Astrocyte (in vitro differentiated cells and primary cell): ENCODE measurements around the gene VPS11.

Source experiments
- EZH2 ChIP-seq: IDR thresholded peaks from 2 replicates; pipeline ENCODE4 v1.6.1; 2012; ENCODE audit warnings: mild to moderate bottlenecking, low read length, inconsistent platforms; ENCODE audit not compliant: insufficient read depth
- TF ChIP-seq, protein P1 (sequence below): IDR thresholded peaks from 2 replicates; pipeline ENCODE4 v1.5.1; 2011; ENCODE audit warnings: low read depth, mild to moderate bottlenecking, inconsistent platforms, low read length, moderate library complexity; ENCODE audit not compliant: insufficient read depth

DNA sequence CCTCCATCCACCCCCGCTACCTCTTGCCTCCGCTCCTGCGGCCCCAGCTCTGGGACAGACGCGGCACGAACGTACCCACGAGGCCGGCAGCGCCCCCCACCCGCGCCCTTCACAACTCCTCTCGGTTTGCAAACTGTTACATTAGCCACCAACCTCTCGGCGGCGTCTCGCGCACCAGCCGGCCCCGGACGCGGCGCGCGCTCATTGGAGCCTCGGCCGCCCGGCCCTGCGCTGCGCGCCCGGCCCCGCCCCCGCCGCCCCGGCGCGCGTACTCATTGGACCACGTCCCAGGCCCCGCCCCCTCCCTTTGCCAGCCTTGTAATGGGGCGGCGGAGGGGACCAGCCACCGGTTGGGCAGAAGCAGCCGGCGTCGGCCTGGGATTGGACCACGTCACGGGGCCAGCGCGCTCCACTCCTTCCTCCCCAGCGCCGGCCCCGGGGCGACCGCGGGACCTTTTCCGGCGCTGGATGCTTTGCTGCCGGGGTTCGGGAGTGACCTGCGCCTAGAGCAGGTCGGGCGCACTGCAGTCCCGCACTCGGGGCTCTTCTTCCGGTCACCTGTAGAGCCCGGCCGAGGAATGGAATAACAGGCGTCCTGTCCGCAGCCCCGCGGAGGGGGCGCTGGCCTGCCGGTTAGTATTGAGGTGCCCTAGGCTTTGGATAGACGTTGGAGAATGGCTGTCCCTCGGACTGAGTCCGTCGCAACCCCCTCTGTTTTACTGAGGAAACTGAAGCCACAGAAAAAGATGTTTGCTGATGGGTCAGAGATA lies 10.4 kb upstream of the VPS11 start, which contains the start of gene HYOU1:
- TF ChIP-seq, protein P1, sequence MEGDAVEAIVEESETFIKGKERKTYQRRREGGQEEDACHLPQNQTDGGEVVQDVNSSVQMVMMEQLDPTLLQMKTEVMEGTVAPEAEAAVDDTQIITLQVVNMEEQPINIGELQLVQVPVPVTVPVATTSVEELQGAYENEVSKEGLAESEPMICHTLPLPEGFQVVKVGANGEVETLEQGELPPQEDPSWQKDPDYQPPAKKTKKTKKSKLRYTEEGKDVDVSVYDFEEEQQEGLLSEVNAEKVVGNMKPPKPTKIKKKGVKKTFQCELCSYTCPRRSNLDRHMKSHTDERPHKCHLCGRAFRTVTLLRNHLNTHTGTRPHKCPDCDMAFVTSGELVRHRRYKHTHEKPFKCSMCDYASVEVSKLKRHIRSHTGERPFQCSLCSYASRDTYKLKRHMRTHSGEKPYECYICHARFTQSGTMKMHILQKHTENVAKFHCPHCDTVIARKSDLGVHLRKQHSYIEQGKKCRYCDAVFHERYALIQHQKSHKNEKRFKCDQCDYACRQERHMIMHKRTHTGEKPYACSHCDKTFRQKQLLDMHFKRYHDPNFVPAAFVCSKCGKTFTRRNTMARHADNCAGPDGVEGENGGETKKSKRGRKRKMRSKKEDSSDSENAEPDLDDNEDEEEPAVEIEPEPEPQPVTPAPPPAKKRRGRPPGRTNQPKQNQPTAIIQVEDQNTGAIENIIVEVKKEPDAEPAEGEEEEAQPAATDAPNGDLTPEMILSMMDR = no peak
- TF ChIP-seq EZH2 = no peak
